NCI-H526 treated with DMSO at 0.1 percent for 48 hours (cell line): ENCODE measurements around the gene MIX23.

ENCODE experiments used
- DNase-seq: peaks from one replicate; lab custom pipeline; 2025; lab: John Stamatoyannopoulos, UW

MIX23 gene

GRCh38 chr3:122382888-122383666 is at the start of gene MIX23:
TSS of gene MIX23 (minus strand) at chr3:122383231. CDS start at chr3:122383224, 7 bp downstream.
- DNase-seq: peak; percentile 89

GRCh38 chr3:122430371-122430770 is 47.3 kb upstream of the MIX23 start:
- no peak for DNase-seq

- no peak for DNase-seq
Observed at GRCh38 chr3:122427857-122428471, 44.9 kb upstream of the MIX23 start.

GRCh38 chr3:122421836-122422235 is 38.8 kb upstream of the MIX23 start:
- no peak for DNase-seq

- no peak for DNase-seq
Observed at GRCh38 chr3:122421101-122421500, 38.1 kb upstream of the MIX23 start.

- DNase-seq: no peak
Observed at GRCh38 chr3:122416966-122417365, 33.9 kb upstream of the MIX23 start.

- no peak for DNase-seq
Observed at GRCh38 chr3:122415762-122416654, 33.0 kb upstream of the MIX23 start, which contains the start of gene WDR5B. TSS of gene WDR5B (minus strand) at chr3:122416062. CDS start at chr3:122415528, 534 bp downstream.

GRCh38 chr3:122415104-122415744 is 32.2 kb upstream of the MIX23 start:
- DNase-seq: no peak

- no peak for DNase-seq
Observed at GRCh38 chr3:122414391-122414790, 31.4 kb upstream of the MIX23 start.

GRCh38 chr3:122410639-122411038 is 27.6 kb upstream of the MIX23 start:
- DNase-seq: no peak

- DNase-seq: no peak
Observed at GRCh38 chr3:122410111-122410510, 27.1 kb upstream of the MIX23 start.

GRCh38 chr3:122409446-122409845 is 26.4 kb upstream of the MIX23 start:
- no peak for DNase-seq

- no peak for DNase-seq
Observed at GRCh38 chr3:122407946-122408345, 24.9 kb upstream of the MIX23 start.

GRCh38 chr3:122406198-122406597 is 23.2 kb upstream of the MIX23 start:
- DNase-seq: no peak

- DNase-seq: no peak
Observed at GRCh38 chr3:122405015-122405414, 22.0 kb upstream of the MIX23 start.

GRCh38 chr3:122403489-122403888 is 20.5 kb upstream of the MIX23 start:
- DNase-seq: no peak

GRCh38 chr3:122398920-122399319 is 15.9 kb upstream of the MIX23 start:
- DNase-seq: no peak

GRCh38 chr3:122397201-122397600 is 14.2 kb upstream of the MIX23 start:
- DNase-seq: no peak

GRCh38 chr3:122396511-122396910 is 13.5 kb upstream of the MIX23 start:
- DNase-seq: no peak

- no peak for DNase-seq
Observed at GRCh38 chr3:122395582-122395981, 12.6 kb upstream of the MIX23 start.

GRCh38 chr3:122394173-122394572 is 11.1 kb upstream of the MIX23 start:
- DNase-seq: no peak
